Measurements from ENCODE around the gene PARP16. TPM values are rescaled to one million over a fixed set of nuclear protein-coding genes. Genes with fewer than 3 reads are reported as not detected.
A peak's percentile ranks its signal among the peaks of the same experiment; 100 is the strongest.

Gene PARP16
- total and polyA plus RNA-seq, 11 donors = 2.7 to 7.0 (median 4.8) TPM

- WGBS, 4 donors = 1% methylated on average over 24 of the region's 24 CpGs
- DNase-seq (peak in 4 of 5 donors; percentile 40 to 60 (median 45)), ATAC-seq (peak; percentile 52 to 71 (median 64))
- Histone ChIP-seq H3K36me3 (no peaks in the 10 kb centered on the region), H3K27ac (peak overlapping the region; percentile 77 to 94 (median 91)), H3K4me1 (peaks cover 0 to 15% (median 11%) of the 10 kb centered on the region in 12 donors), H3K4me3 (peak overlapping the region; percentile 30 to 74 (median 56)), H3K27me3 (no peaks in the 10 kb centered on the region), H3K9me3 (no peaks in the 10 kb centered on the region)
- TF ChIP-seq, protein P1, sequence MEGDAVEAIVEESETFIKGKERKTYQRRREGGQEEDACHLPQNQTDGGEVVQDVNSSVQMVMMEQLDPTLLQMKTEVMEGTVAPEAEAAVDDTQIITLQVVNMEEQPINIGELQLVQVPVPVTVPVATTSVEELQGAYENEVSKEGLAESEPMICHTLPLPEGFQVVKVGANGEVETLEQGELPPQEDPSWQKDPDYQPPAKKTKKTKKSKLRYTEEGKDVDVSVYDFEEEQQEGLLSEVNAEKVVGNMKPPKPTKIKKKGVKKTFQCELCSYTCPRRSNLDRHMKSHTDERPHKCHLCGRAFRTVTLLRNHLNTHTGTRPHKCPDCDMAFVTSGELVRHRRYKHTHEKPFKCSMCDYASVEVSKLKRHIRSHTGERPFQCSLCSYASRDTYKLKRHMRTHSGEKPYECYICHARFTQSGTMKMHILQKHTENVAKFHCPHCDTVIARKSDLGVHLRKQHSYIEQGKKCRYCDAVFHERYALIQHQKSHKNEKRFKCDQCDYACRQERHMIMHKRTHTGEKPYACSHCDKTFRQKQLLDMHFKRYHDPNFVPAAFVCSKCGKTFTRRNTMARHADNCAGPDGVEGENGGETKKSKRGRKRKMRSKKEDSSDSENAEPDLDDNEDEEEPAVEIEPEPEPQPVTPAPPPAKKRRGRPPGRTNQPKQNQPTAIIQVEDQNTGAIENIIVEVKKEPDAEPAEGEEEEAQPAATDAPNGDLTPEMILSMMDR (IDR thresholded peaks at IDR 0.05) = peak in 1 of 12 donors; percentile 82
- no peak for TF ChIP-seq POLR2A (IDR thresholded peaks at IDR 0.05)
- intact Hi-C loops (cut with DNase I) = loop anchor here in 1 of 10 donors (2.0 kb wide), 1 partner anchor 119 kb away; the partner anchor contains the start of gene CLPX
Measured at GRCh38 chr15:65303687-65304380, 17.2 kb upstream of the PARP16 start.

DNA sequence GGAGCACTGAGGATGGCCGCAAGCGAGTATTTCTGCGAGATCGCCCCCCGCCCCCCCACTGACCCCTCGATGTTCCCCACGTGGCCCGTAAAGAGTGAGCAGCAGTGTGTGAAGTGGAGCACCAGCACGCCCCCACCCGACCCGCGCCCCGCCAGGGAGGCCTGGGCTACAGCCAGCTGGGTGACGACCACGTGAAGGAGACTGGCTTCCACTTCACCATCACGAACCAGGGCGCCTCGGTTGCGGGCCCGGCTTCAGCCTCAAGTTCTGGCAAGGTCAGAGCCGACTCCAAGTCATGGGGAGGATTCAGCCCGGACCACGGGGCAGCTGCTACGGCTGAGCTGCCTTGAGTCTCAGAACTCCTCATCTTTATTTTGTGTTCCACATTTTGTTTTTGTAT is 15.4 kb upstream of the PARP16 start:
- Histone ChIP-seq H3K36me3 (no peaks in the 10 kb centered on the region), H3K27ac (no peak overlapping the region), H3K4me3 (no peak overlapping the region), H3K27me3 (no peaks in the 10 kb centered on the region), H3K9me3 (no peaks in the 10 kb centered on the region), H3K4me1 (peaks cover 0 to 24% (median 14%) of the 10 kb centered on the region in 12 donors)
- TF ChIP-seq, protein P1 (IDR thresholded peaks at IDR 0.05) = no peak
- no peak for TF ChIP-seq POLR2A (IDR thresholded peaks at IDR 0.05)
- DNase-seq (peak in 1 of 5 donors; percentile 61), ATAC-seq (no peak)
- 86 to 91% (median 87%) methylated on average over 18 to 24 of the region's 24 CpGs for WGBS, 4 donors
- intact Hi-C loops (cut with DNase I) = no loop called here

- H3K4me3 ChIP-seq = no peak overlapping the region
- H3K27ac ChIP-seq = no peak overlapping the region
- no peaks in the 10 kb centered on the region for H3K27me3 ChIP-seq
- TF ChIP-seq, protein P1 (IDR thresholded peaks at IDR 0.05) = no peak
- no peak for TF ChIP-seq POLR2A (IDR thresholded peaks at IDR 0.05)
- intact Hi-C loops (cut with DNase I) = no loop called here
- 93 to 100% (median 94%) methylated on average over 6 to 36 of the region's 36 CpGs for WGBS, 4 donors
- DNase-seq = peak in 1 of 5 donors; percentile 59
- no peaks in the 10 kb centered on the region for H3K36me3 ChIP-seq
- no peaks in the 10 kb centered on the region for H3K9me3 ChIP-seq
- ATAC-seq = no peak
- H3K4me1 ChIP-seq = peaks cover 0 to 32% (median 14%) of the 10 kb centered on the region in 12 donors
Measured at GRCh38 chr15:65300924-65301441, 14.3 kb upstream of the PARP16 start.

DNA sequence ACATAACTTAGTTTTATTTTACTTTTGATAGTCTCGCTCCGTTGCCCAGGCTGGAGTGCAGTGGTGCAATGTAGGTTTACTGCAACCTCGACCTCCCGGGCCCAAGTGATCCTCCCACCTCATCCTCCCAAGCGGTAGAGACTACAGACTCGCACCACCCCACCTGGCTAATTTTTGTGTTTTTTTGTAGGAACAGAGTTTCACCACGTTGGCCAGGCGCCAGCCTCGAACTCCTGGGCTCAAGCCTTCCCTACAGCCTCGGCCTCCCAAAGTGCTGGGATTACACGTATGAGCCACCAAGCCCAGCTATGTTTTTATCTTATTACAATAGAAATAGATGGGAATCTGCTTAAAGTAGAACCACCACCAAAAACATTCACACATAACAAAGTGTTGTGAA is 12.0 kb upstream of the PARP16 start:
- Histone ChIP-seq H3K4me3 (no peak overlapping the region), H3K36me3 (no peaks in the 10 kb centered on the region), H3K27me3 (no peaks in the 10 kb centered on the region), H3K27ac (no peak overlapping the region), H3K9me3 (no peaks in the 10 kb centered on the region), H3K4me1 (peaks cover 0 to 24% (median 8%) of the 10 kb centered on the region in 12 donors)
- DNase-seq (no peak), ATAC-seq (no peak)
- TF ChIP-seq, protein P1 (IDR thresholded peaks at IDR 0.05) = no peak
- no peak for TF ChIP-seq POLR2A (IDR thresholded peaks at IDR 0.05)
- intact Hi-C loops (cut with DNase I) = loop anchor here in 5 of 10 donors (1.0 to 10.0 kb wide), 5 partner anchors 109 to 266 kb away; no protein-coding TSS in a partner anchor
- 88 to 92% (median 90%) methylated on average over 11 of the region's 11 CpGs for WGBS, 4 donors
